Breast epithelium (tissue), 4 donors: ENCODE results near the gene DTNB. TPM values are rescaled to one million over a fixed set of nuclear protein-coding genes. Genes with fewer than 3 reads are reported as not detected.

Experiments used
- DNase-seq, 2 donors: peaks; one replicate each; pipeline ENCODE4 v3.0.0-alpha.2; 2019; ENCODE audit warnings: low spot score in 2 of 2
- H3K27ac ChIP-seq, 2 donors: fragments of 200-600 bp; sonication (generic) in 1 of 2; one replicate each; pipeline ENCODE4 v1.5.1; 2016 to 2019; ENCODE audit warnings: mild to moderate bottlenecking in 1 of 2
- H3K27me3 ChIP-seq, 2 donors: fragments of 200-600 bp; sonication (generic) in 1 of 2; one replicate each; pipeline versions ENCODE4 v1.5.1 to v1.6.0; 2017 to 2019; ENCODE audit warnings: control low read depth in 1 of 2, mild to moderate bottlenecking in 1 of 2
- H3K36me3 ChIP-seq: fragments of 200-600 bp; one replicate; pipeline ENCODE4 v1.5.1; 2019
- H3K4me1 ChIP-seq, 2 donors: fragments of 200-600 bp; sonication (generic); one replicate each; pipeline ENCODE4 v1.5.1; 2016 to 2019; ENCODE audit warnings: control low read depth in 1 of 2
- H3K4me3 ChIP-seq, 3 donors: fragments of 200-600 bp; sonication (generic); 1 replicate in 2 of 3; 2 replicates in 1 of 3; pipeline ENCODE4 v1.5.1; 2016 to 2019; ENCODE audit warnings: mild to moderate bottlenecking in 3 of 3, moderate library complexity in 2 of 3
- H3K9me3 ChIP-seq, 2 donors: fragments of 200-600 bp; sonication (generic) in 1 of 2; one replicate each; pipeline ENCODE4 v1.5.1; 2016 to 2019; ENCODE audit warnings: control low read depth in 1 of 2
- POLR2A ChIP-seq: fragments of 450-650 bp; IDR thresholded peaks from one replicate; pipeline ENCODE4 v1.6.1; 2016; ENCODE audit warnings: antibody characterized with exemption, mild to moderate bottlenecking, moderate library complexity
- POLR2AphosphoS5 ChIP-seq, 3 donors: sonication (generic); formaldehyde crosslinking; IDR thresholded peaks; one replicate each; pipeline ENCODE4 v1.6.1; 2017; ENCODE audit warnings: antibody characterized with exemption in 3 of 3
- intact Hi-C: fragments of 100-400 bp; cut with DNase I; formaldehyde crosslinking; loops from one replicate; pipeline ENCODE4 v1.15.1; 2023; ENCODE audit warnings: low total_unique reads
- total RNA-seq, 3 donors: library from RNA; depleted of rRNA; stranded (reverse); fragments of >200 nt; gene quantifications; one replicate each; pipeline ENCODE4 v1.1.0, GENCODE V29; 2016
- TF ChIP-seq, protein P1 (sequence below), 3 donors: fragments of 450-650 bp; IDR thresholded peaks; one replicate each; pipeline ENCODE4 v1.5.1; 2016 to 2017; ENCODE audit warnings: antibody characterized with exemption in 3 of 3, mild to moderate bottlenecking in 3 of 3, moderate library complexity in 3 of 3

The DTNB gene
- total RNA-seq, 3 donors from 2014 or later, result 7.8 to 63.4 (median 44.9) TPM

DNA sequence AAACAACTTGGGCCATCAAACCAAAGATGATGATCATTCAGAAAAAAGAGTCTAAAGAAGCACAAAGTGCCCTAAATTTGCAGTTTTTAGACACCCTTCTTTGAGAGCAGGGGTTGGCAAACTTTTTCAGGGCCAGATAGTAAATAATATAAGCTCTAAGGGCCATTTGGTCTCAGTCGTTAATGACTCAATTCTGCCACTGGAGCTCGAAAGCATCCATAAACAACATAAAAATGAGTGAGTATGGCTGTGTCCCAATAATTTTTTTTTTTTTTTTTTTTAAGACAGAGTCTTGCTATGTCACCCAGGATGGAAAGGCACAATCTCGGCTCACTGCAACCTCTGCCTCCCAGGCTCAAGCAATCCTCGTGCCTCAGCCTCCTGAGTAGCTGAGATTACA lies 152.3 kb downstream of the DTNB start:
- no peaks in the 10 kb centered on the region for H3K36me3 ChIP-seq
- H3K4me1 ChIP-seq, result no peaks in the 10 kb centered on the region
- TF ChIP-seq, protein P1, sequence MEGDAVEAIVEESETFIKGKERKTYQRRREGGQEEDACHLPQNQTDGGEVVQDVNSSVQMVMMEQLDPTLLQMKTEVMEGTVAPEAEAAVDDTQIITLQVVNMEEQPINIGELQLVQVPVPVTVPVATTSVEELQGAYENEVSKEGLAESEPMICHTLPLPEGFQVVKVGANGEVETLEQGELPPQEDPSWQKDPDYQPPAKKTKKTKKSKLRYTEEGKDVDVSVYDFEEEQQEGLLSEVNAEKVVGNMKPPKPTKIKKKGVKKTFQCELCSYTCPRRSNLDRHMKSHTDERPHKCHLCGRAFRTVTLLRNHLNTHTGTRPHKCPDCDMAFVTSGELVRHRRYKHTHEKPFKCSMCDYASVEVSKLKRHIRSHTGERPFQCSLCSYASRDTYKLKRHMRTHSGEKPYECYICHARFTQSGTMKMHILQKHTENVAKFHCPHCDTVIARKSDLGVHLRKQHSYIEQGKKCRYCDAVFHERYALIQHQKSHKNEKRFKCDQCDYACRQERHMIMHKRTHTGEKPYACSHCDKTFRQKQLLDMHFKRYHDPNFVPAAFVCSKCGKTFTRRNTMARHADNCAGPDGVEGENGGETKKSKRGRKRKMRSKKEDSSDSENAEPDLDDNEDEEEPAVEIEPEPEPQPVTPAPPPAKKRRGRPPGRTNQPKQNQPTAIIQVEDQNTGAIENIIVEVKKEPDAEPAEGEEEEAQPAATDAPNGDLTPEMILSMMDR (IDR thresholded peaks at IDR 0.05), result no peak
- TF ChIP-seq POLR2A, result no peak
- no peak overlapping the region for H3K4me3 ChIP-seq
- no peak for DNase-seq
- H3K27me3 ChIP-seq, result no peaks in the 10 kb centered on the region
- no peaks in the 10 kb centered on the region for H3K9me3 ChIP-seq
- intact Hi-C loops, result no loop called here
- no peak overlapping the region for H3K27ac ChIP-seq

- Histone ChIP-seq H3K27ac (no peak overlapping the region), H3K9me3 (no peaks in the 10 kb centered on the region), H3K27me3 (no peaks in the 10 kb centered on the region), H3K4me3 (no peak overlapping the region), H3K4me1 (no peaks in the 10 kb centered on the region), H3K36me3 (no peaks in the 10 kb centered on the region)
- TF ChIP-seq, protein P1 (IDR thresholded peaks at IDR 0.05), result no peak
- TF ChIP-seq POLR2AphosphoS5 (IDR thresholded peaks at IDR 0.05) (no peak), POLR2A (no peak)
- DNase-seq, result no peak
- intact Hi-C loops, result no loop called here
These were observed 155.7 kb downstream of the DTNB start for GRCh38 chr2:25517701-25518100.

GRCh38 chr2:25514043-25514637 lies 159.2 kb downstream of the DTNB start:
- intact Hi-C loops, result no loop called here
- TF ChIP-seq POLR2A, result no peak
- TF ChIP-seq, protein P1 (IDR thresholded peaks at IDR 0.05), result no peak
- TF ChIP-seq POLR2AphosphoS5 (IDR thresholded peaks at IDR 0.05), result no peak
- Histone ChIP-seq H3K27ac (no peak overlapping the region), H3K9me3 (no peaks in the 10 kb centered on the region), H3K4me3 (no peak overlapping the region), H3K4me1 (no peaks in the 10 kb centered on the region), H3K27me3 (no peaks in the 10 kb centered on the region), H3K36me3 (no peaks in the 10 kb centered on the region)
- DNase-seq, result no peak

DNA sequence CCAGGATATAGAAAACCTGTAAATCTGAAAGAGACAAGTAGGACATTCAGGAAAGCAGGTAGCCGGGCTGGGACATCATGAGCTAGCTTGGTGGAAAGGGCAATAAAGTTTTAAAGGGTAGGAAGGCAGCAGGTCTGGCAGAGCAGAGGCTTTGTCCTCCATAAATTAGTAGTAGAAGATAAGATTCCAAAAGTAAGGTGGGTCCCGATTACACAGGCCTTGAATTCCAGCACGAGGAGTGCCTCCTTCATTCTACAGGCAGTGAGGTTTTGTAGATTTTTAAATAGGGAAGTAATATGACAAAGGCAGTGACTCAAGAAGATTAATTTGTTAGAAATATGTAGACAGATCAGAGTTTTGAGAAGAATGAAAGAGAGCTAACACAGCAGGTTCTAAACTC lies 160.7 kb downstream of the DTNB start:
- no peaks in the 10 kb centered on the region for H3K36me3 ChIP-seq
- intact Hi-C loops, result no loop called here
- no peak overlapping the region for H3K27ac ChIP-seq
- H3K27me3 ChIP-seq, result no peaks in the 10 kb centered on the region
- DNase-seq, result no peak
- H3K9me3 ChIP-seq, result no peaks in the 10 kb centered on the region
- TF ChIP-seq POLR2A (no peak), POLR2AphosphoS5 (IDR thresholded peaks at IDR 0.05) (no peak)
- TF ChIP-seq, protein P1 (IDR thresholded peaks at IDR 0.05), result no peak
- H3K4me1 ChIP-seq, result no peaks in the 10 kb centered on the region
- no peak overlapping the region for H3K4me3 ChIP-seq

DNA sequence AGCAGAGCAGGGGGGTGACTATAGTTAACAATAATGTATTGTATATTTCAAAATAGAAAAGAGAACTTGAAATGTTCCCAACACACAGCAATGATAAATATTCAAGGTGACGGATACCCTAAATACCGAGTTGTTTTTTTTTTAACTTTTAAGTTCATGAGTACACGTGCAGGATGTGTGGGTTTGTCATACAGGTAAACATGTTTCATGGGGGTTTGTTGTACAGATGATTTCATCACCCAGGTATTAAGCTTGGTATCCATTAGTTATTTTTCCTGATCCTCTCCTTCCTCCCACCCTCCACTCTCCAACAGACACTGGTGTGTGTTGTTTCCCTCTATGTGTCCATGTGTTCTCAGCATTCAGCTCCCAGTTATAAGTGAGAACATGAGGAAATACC lies 167.2 kb downstream of the DTNB start:
- no peak for DNase-seq
- no peaks in the 10 kb centered on the region for H3K9me3 ChIP-seq
- TF ChIP-seq POLR2A (no peak), POLR2AphosphoS5 (IDR thresholded peaks at IDR 0.05) (no peak)
- TF ChIP-seq, protein P1 (IDR thresholded peaks at IDR 0.05), result no peak
- no peak overlapping the region for H3K27ac ChIP-seq
- H3K36me3 ChIP-seq, result no peaks in the 10 kb centered on the region
- intact Hi-C loops, result no loop called here
- H3K27me3 ChIP-seq, result no peaks in the 10 kb centered on the region
- H3K4me3 ChIP-seq, result no peak overlapping the region
- H3K4me1 ChIP-seq, result no peaks in the 10 kb centered on the region
